SK-MEL-5 (cell line): ENCODE measurements around the gene AVPR1A. TPM values are rescaled to one million over a fixed set of nuclear protein-coding genes. Genes with fewer than 3 reads are reported as not detected.

Experiments used
- DNase-seq: peaks from one replicate; pipeline ENCODE4 v3.0.0-alpha.2; 2016; ENCODE audit warnings: low read depth, low spot score
- in situ Hi-C: cut with HindIII; loops from 2 replicates; pipeline ENCODE4 v1.10.0; 2016; ENCODE audit warnings: low sequenced_read_pairs, high pct_unique_total_duplicates, low pct_unique_long_range_greater_than_20kb
- total RNA-seq: library from RNA; depleted of rRNA; stranded (reverse); fragments of >200 nt; shearing (Covaris generic); gene quantifications from 2 replicates; pipeline ENCODE4 v1.2.3, GENCODE V29; 2014; rRNA removed

AVPR1A gene
- total RNA-seq, 1 experiment from 2014 or later: not detected

- in situ Hi-C loops: no loop called here
- DNase-seq: peak; percentile 57
These were observed 47.4 kb downstream of the AVPR1A start for GRCh38 chr12:63103494-63104131.

GRCh38 chr12:63101920-63102319, 49.1 kb downstream of the AVPR1A start:
- in situ Hi-C loops: no loop called here
- no peak for DNase-seq

- in situ Hi-C loops: no loop called here
- peak; percentile 67 for DNase-seq
These were observed 52.1 kb downstream of the AVPR1A start for GRCh38 chr12:63098851-63099250.

GRCh38 chr12:63095369-63095980, 55.5 kb downstream of the AVPR1A start:
- no peak for DNase-seq
- in situ Hi-C loops: no loop called here

- DNase-seq: no peak
- in situ Hi-C loops: no loop called here
These were observed 57.3 kb downstream of the AVPR1A start for GRCh38 chr12:63093711-63094110.

- DNase-seq: no peak
- in situ Hi-C loops: no loop called here
These were observed 57.9 kb downstream of the AVPR1A start for GRCh38 chr12:63093084-63093483.

Other genes starting within 250 kb of the AVPR1A start
- gene PPM1H, start 216.1 kb downstream of the AVPR1A start, total RNA-seq: 55.7 and 58.4 TPM in 2 replicates